ENCODE results near the gene TWF2.

Gene TWF2

GRCh38 chr3:52230889-52231499, 8.0 kb downstream of the TWF2 start:
- Histone ChIP-seq H3K9me3 (ENCODE audit: insufficient read depth, low read length) (no peaks in the 10 kb centered on the region), H3K9ac (ENCODE audit: low read length) (no peak overlapping the region), H3K36me3 (replicated peaks; ENCODE audit: low read depth, low read length) (peaks cover 5% of the 10 kb centered on the region), H3K4me1 (ENCODE audit: low read length) (peaks cover 11% of the 10 kb centered on the region), H3K4me2 (ENCODE audit: low read length) (no peak overlapping the region; the same call in 1 of the 2 replicates), H3K4me3 (ENCODE audit: low read length) (no peak overlapping the region), H4K20me1 (ENCODE audit: insufficient read depth, low read length) (no peaks in the 10 kb centered on the region), H3K27ac (ENCODE audit: low read length) (no peak overlapping the region), H2AFZ (ENCODE audit: low read depth, low read length) (no peak overlapping the region), H3K27me3 (ENCODE audit: low read depth, low read length) (no peaks in the 10 kb centered on the region), H3K79me2 (ENCODE audit: low read length) (no peaks in the 10 kb centered on the region)
- no peak for TF ChIP-seq EZH2phosphoT487 (IDR thresholded peaks at IDR 0.05; ENCODE audit: low read depth)
- TF ChIP-seq, protein P1, sequence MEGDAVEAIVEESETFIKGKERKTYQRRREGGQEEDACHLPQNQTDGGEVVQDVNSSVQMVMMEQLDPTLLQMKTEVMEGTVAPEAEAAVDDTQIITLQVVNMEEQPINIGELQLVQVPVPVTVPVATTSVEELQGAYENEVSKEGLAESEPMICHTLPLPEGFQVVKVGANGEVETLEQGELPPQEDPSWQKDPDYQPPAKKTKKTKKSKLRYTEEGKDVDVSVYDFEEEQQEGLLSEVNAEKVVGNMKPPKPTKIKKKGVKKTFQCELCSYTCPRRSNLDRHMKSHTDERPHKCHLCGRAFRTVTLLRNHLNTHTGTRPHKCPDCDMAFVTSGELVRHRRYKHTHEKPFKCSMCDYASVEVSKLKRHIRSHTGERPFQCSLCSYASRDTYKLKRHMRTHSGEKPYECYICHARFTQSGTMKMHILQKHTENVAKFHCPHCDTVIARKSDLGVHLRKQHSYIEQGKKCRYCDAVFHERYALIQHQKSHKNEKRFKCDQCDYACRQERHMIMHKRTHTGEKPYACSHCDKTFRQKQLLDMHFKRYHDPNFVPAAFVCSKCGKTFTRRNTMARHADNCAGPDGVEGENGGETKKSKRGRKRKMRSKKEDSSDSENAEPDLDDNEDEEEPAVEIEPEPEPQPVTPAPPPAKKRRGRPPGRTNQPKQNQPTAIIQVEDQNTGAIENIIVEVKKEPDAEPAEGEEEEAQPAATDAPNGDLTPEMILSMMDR (IDR thresholded peaks at IDR 0.05; ENCODE audit: low read depth, low read length) = no peak

- H2AFZ ChIP-seq (ENCODE audit: low read depth, low read length) = no peak overlapping the region
- H3K27me3 ChIP-seq (ENCODE audit: low read depth, low read length) = no peaks in the 10 kb centered on the region
- no peaks in the 10 kb centered on the region for H3K79me2 ChIP-seq (ENCODE audit: low read length)
- peaks cover 5% of the 10 kb centered on the region for H3K36me3 ChIP-seq (replicated peaks; ENCODE audit: low read depth, low read length)
- no peak overlapping the region for H3K9ac ChIP-seq (ENCODE audit: low read length)
- no peak overlapping the region for H3K4me3 ChIP-seq (ENCODE audit: low read length)
- H3K4me1 ChIP-seq (ENCODE audit: low read length) = peaks cover 15% of the 10 kb centered on the region
- no peaks in the 10 kb centered on the region for H3K9me3 ChIP-seq (ENCODE audit: insufficient read depth, low read length)
- no peak overlapping the region for H3K4me2 ChIP-seq (ENCODE audit: low read length)
- no peak overlapping the region for H3K27ac ChIP-seq (ENCODE audit: low read length)
- no peaks in the 10 kb centered on the region for H4K20me1 ChIP-seq (ENCODE audit: insufficient read depth, low read length)
- no peak for TF ChIP-seq EZH2phosphoT487 (IDR thresholded peaks at IDR 0.05; ENCODE audit: low read depth)
- TF ChIP-seq, protein P1 (IDR thresholded peaks at IDR 0.05; ENCODE audit: low read depth, low read length) = no peak
Measured at GRCh38 chr3:52230461-52230860, 8.5 kb downstream of the TWF2 start.

GRCh38 chr3:52229656-52230055, 9.3 kb downstream of the TWF2 start:
- no peaks in the 10 kb centered on the region for H4K20me1 ChIP-seq (ENCODE audit: insufficient read depth, low read length)
- H3K9me3 ChIP-seq (ENCODE audit: insufficient read depth, low read length) = no peaks in the 10 kb centered on the region
- H2AFZ ChIP-seq (ENCODE audit: low read depth, low read length) = no peak overlapping the region
- peaks cover 16% of the 10 kb centered on the region for H3K4me1 ChIP-seq (ENCODE audit: low read length)
- no peak overlapping the region for H3K4me2 ChIP-seq (ENCODE audit: low read length)
- H3K27me3 ChIP-seq (ENCODE audit: low read depth, low read length) = no peaks in the 10 kb centered on the region
- no peak overlapping the region for H3K4me3 ChIP-seq (ENCODE audit: low read length)
- TF ChIP-seq, protein P1 (IDR thresholded peaks at IDR 0.05; ENCODE audit: low read depth, low read length) = no peak
- no peak for TF ChIP-seq EZH2phosphoT487 (IDR thresholded peaks at IDR 0.05; ENCODE audit: low read depth)
- peaks cover 5% of the 10 kb centered on the region for H3K36me3 ChIP-seq (replicated peaks; ENCODE audit: low read depth, low read length)
- no peak overlapping the region for H3K9ac ChIP-seq (ENCODE audit: low read length)
- H3K27ac ChIP-seq (ENCODE audit: low read length) = no peak overlapping the region
- peaks cover 8% of the 10 kb centered on the region for H3K79me2 ChIP-seq (ENCODE audit: low read length)

DNA sequence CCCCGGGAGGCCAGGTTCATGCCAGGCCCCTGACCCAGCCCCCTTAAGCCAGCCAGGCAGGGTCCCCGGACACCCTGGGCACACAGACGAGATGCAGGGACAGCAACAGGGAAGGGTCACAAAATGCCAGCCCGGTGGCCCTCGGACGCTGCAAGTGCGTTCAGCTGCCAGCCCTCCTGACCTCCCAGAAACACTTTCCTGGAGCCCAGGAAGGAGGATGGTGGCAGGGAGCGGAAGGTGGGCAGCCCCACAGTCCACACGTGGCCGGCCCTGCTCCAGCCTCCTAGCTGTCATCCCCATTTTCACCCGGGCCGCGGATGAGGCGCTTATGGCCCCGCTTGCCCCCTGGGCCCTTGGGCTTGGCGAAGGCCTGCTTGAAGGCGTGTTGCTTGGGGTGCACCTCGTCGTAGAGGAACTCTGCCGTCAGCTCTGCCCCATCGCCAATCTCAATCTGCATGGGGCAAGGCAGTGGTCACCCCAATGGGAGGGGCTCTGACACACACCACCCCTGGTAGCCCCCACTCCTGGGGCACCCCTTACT, 10.1 kb downstream of the TWF2 start:
- Histone ChIP-seq H3K9me3 (ENCODE audit: insufficient read depth, low read length) (no peaks in the 10 kb centered on the region), H3K9ac (ENCODE audit: low read length) (no peak overlapping the region), H3K27me3 (ENCODE audit: low read depth, low read length) (no peaks in the 10 kb centered on the region), H2AFZ (ENCODE audit: low read depth, low read length) (no peak overlapping the region), H3K36me3 (replicated peaks; ENCODE audit: low read depth, low read length) (peaks cover 7% of the 10 kb centered on the region), H3K79me2 (ENCODE audit: low read length) (peaks cover 16% of the 10 kb centered on the region), H3K4me3 (ENCODE audit: low read length) (no peak overlapping the region), H3K4me2 (ENCODE audit: low read length) (no peak overlapping the region), H4K20me1 (ENCODE audit: insufficient read depth, low read length) (peaks cover 2% of the 10 kb centered on the region; the same call in 1 of the 2 replicates), H3K27ac (ENCODE audit: low read length) (no peak overlapping the region), H3K4me1 (ENCODE audit: low read length) (peaks cover 24% of the 10 kb centered on the region)
- no peak for TF ChIP-seq EZH2phosphoT487 (IDR thresholded peaks at IDR 0.05; ENCODE audit: low read depth)
- TF ChIP-seq, protein P1 (IDR thresholded peaks at IDR 0.05; ENCODE audit: low read depth, low read length) = no peak

Data from OCI-LY3 (cell line).